Right lobe of liver (tissue), 6 donors: ENCODE data around the gene CDC45. TPM values are rescaled to one million over a fixed set of nuclear protein-coding genes. Genes with fewer than 3 reads are reported as not detected.

ENCODE experiments used
- ATAC-seq, 4 donors: fragments of 200-7000 bp; cut with Tn5 transposase; one replicate each; pipeline ENCODE4 v1.9.1; 2020; ENCODE audit warnings: mild to moderate bottlenecking in 4 of 4, moderate library complexity in 4 of 4
- DNase-seq, 3 donors: peaks; one replicate each; pipeline ENCODE4 v3.0.0-alpha.2; 2020
- H3K27ac ChIP-seq, 3 donors: fragments of 200-600 bp; one replicate each; pipeline ENCODE4 v1.8.0; 2022
- H3K27me3 ChIP-seq, 2 donors: fragments of 200-600 bp; one replicate each; pipeline ENCODE4 v1.8.0; 2022
- H3K36me3 ChIP-seq, 4 donors: fragments of 200-600 bp; sonication (generic) in 1 of 4; one replicate each; pipeline versions ENCODE4 v1.5.1 to v1.8.0; 2017 to 2022; ENCODE audit warnings: control low read depth in 1 of 4
- H3K4me1 ChIP-seq, 4 donors: fragments of 200-600 bp; sonication (generic) in 1 of 4; one replicate each; pipeline versions ENCODE4 v1.5.1 to v1.8.0; 2017 to 2022; ENCODE audit warnings: control low read depth in 1 of 4
- H3K4me3 ChIP-seq, 3 donors: fragments of 200-600 bp; one replicate each; pipeline ENCODE4 v1.8.0; 2022
- H3K9me3 ChIP-seq, 4 donors: fragments of 200-600 bp; sonication (generic) in 1 of 4; one replicate each; pipeline versions ENCODE4 v1.5.1 to v1.8.0; 2017 to 2022; ENCODE audit warnings: control low read depth in 1 of 4
- CTCF ChIP-seq, 4 donors: fragments of 200-600 bp in 3 of 4; fragments of 450-650 bp in 1 of 4; IDR thresholded peaks; one replicate each; pipeline versions ENCODE4 v1.5.1 to v1.8.0; 2016 to 2022; ENCODE audit warnings: antibody characterized with exemption in 4 of 4, mild to moderate bottlenecking in 2 of 4
- POLR2A ChIP-seq: fragments of 450-650 bp; IDR thresholded peaks from one replicate; pipeline ENCODE4 v1.6.1; 2017; ENCODE audit warnings: antibody characterized with exemption, mild to moderate bottlenecking
- WGBS: methylation state at CpG from one replicate; pipeline ENCODE4 v1.1.6; 2018; ENCODE audit warnings: low coverage, low lambda C conversion rate; ENCODE audit not compliant: insufficient coverage; ENCODE audit errors: missing lambda C conversion rate; 5-methylcytosine and 5-hydroxymethylcytosine counted together
- intact Hi-C, 2 donors: fragments of 100-400 bp; cut with DNase I; formaldehyde crosslinking; loops; one replicate each; pipeline versions ENCODE4 v1.11.2 to v1.14.1; 2022
- total RNA-seq, 6 experiments: library from RNA; depleted of rRNA in 2 of 6; stranded (reverse); fragments of >200 nt in 2 of 6; fragmentation: NEBNext Ultra II Directional in 3 of 6; extraction: Animal tissue kit (Norgen Biotek cat#: 25700) in 3 of 6; gene quantifications; one replicate each; pipeline versions ENCODE4 v1.1.0 to v1.2.4, GENCODE V29; 2016 to 2023
- donor health status: DM: no; HTN: yes; CAD: no.
- donor health status: DM: no; HTN: no; CAD: no.
- donor health status: DM: no; HTN: no; CAD: no.
- donor health status: DM: no; HTN: yes; CAD: no.
- donor health status: DM: no; HTN: yes; CAD: no.

Gene CDC45
- total RNA-seq, 6 experiments from 2014 or later: 0.39 to 4.2 (median 0.56) TPM; not detected in 1

DNA sequence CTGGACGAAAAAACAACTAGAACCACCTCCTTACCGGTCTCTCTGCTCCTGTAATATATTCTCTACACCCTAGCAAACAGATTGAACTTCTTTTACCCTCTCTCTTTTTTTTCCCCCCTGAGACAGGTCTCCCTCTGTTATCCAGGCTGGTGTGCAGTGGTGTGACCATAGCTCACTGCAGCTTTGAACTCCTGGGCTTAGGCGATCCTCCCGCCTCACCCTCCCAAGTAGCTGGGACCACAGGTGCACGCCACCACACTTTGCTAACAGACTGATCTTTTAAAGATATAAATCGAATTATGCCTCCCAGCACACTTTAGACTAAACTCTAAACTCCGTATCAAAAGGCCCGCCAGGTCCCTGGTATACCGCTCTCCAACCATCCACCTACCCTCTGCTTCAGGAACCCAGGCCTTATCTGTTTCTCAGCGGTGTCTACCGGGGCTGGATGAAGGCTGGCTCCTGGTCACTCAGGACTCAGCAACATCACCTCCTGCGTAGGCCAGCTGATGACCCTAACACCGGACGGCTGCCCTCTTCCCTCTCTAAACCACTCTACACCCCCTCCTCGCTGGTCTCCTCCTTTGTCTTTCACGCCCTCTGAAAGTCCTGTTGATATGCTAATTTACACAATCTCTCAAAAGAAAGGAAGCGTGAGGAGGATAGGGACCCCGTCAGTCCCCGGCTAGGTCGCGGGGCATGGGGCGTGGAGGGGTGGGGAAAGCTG, 33.0 kb upstream of the CDC45 start:
- DNase-seq: no peak
- Histone ChIP-seq H3K27ac (peak overlapping the region; percentile 82 to 98 (median 92)), H3K27me3 (no peaks in the 10 kb centered on the region), H3K4me3 (peak overlapping the region; percentile 78 to 86 (median 85)), H3K36me3 (peaks cover 0 to 29% (median 4%) of the 10 kb centered on the region in 4 donors), H3K4me1 (peaks cover 0 to 14% (median 6%) of the 10 kb centered on the region in 4 donors), H3K9me3 (no peaks in the 10 kb centered on the region)
- ATAC-seq: peak; percentile 10 to 31 (median 18)
- intact Hi-C loops: no loop called here
- no peak for TF ChIP-seq POLR2A
- WGBS: 23% methylated on average over 21 of the region's 22 CpGs

GRCh38 chr22:19447330-19448075, 32.2 kb upstream of the CDC45 start, which contains the start of gene C22orf39:
Gene C22orf39 (minus strand): TSS chr22:19447711. CDS start chr22:19447688, 23 bp downstream.
- intact Hi-C loops: no loop called here
- DNase-seq (peak; percentile 87 to 93 (median 91)), ATAC-seq (peak; percentile 89 to 95 (median 92))
- WGBS: 0% methylated on average over 17 of the region's 92 CpGs
- Histone ChIP-seq H3K4me3 (peak within 1 kb of the TSS; percentile 78 to 86 (median 85)), H3K9me3 (no peaks in the 10 kb centered on the region), H3K36me3 (peaks cover 0 to 35% (median 5%) of the 10 kb centered on the region in 4 donors), H3K4me1 (peaks cover 0 to 14% (median 6%) of the 10 kb centered on the region in 4 donors), H3K27me3 (no peaks in the 10 kb centered on the region), H3K27ac (peak within 1 kb of the TSS; percentile 82 to 98 (median 92))
- TF ChIP-seq POLR2A: peak; percentile 96
- TF ChIP-seq CTCF (IDR thresholded peaks at IDR 0.05): no peak

DNA sequence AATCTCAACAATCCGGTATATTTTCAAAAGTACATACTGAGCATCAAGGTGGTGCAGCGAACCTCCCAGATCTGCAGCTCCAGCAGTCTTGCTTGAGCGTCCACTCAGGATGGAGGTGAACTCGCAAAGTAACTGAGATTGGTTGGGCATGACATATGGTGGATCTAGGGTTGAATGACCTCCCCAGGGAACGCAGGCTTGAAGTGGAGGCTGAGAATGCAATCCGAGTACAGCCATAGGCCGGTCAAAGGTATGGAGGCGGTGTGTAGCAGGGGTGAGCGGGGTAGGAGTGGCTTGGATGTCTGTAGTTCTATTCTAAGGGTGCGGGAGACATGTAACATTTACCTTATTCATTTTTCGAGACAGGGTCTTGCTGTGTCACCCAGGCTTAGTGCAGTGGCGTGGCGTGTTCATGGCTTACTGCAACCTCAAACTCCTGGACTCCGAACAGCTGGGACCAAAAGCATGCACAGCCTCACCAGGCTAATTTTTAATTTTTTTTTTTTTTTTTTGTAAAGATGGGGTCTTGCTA, 31.6 kb upstream of the CDC45 start:
- no peak for TF ChIP-seq CTCF (IDR thresholded peaks at IDR 0.05)
- no peak for TF ChIP-seq POLR2A
- peak; percentile 41 to 59 (median 50) for ATAC-seq
- H3K27ac ChIP-seq: peak overlapping the region; percentile 82 to 98 (median 92)
- WGBS: 23% methylated on average over 14 of the region's 14 CpGs
- DNase-seq: peak in 1 of 3 donors; percentile 55
- intact Hi-C loops: no loop called here
- no peaks in the 10 kb centered on the region for H3K27me3 ChIP-seq
- H3K4me1 ChIP-seq: peaks cover 0 to 14% (median 6%) of the 10 kb centered on the region in 4 donors
- no peaks in the 10 kb centered on the region for H3K9me3 ChIP-seq
- peak overlapping the region; percentile 78 to 86 (median 85) for H3K4me3 ChIP-seq
- H3K36me3 ChIP-seq: peaks cover 0 to 40% (median 9%) of the 10 kb centered on the region in 4 donors

- WGBS: 100% methylated on average over 2 of the region's 5 CpGs
- H3K27ac ChIP-seq: no peak overlapping the region
- no peak for DNase-seq
These were observed 30.8 kb upstream of the CDC45 start for GRCh38 chr22:19448739-19449421.

More at GRCh38 chr22:19448739-19449421, 30.8 kb upstream of the CDC45 start:
- ATAC-seq: no peak
- TF ChIP-seq CTCF (IDR thresholded peaks at IDR 0.05) (no peak), POLR2A (no peak)
- H3K36me3 ChIP-seq: peaks cover 0 to 39% (median 10%) of the 10 kb centered on the region in 4 donors
- no peak overlapping the region for H3K4me3 ChIP-seq
- intact Hi-C loops: no loop called here
- peaks cover 0 to 14% (median 6%) of the 10 kb centered on the region in 4 donors for H3K4me1 ChIP-seq
- no peaks in the 10 kb centered on the region for H3K27me3 ChIP-seq
- H3K9me3 ChIP-seq: no peaks in the 10 kb centered on the region
